Thoracic aorta (tissue), 2 donors: Measurements from ENCODE around the gene CEP131. TPM values are rescaled to one million over a fixed set of nuclear protein-coding genes. Genes with fewer than 3 reads are reported as not detected.
A peak's percentile ranks its signal among the peaks of the same experiment; 100 is the strongest.

Experiments used
- ATAC-seq: fragments of 150-250 bp; one replicate; pipeline ENCODE4 v1.8.0; 2017; ENCODE audit warnings: low read depth; ENCODE audit not compliant: insufficient number of reproducible peaks, low FRiP score
- DNase-seq: peaks from one replicate; pipeline ENCODE4 v3.0.0-alpha.2; 2020; ENCODE audit warnings: low spot score
- H3K27ac ChIP-seq, 2 donors: fragments of 200-600 bp; sonication (generic); 1 replicate in 1 of 2; 2 replicates in 1 of 2; pipeline ENCODE4 v1.5.1; 2016; ENCODE audit warnings: mild to moderate bottlenecking in 2 of 2, moderate library complexity in 2 of 2
- H3K27me3 ChIP-seq: fragments of 200-600 bp; sonication (generic); replicated peaks from 2 replicates; pipeline ENCODE4 v1.6.0; 2016; ENCODE audit warnings: mild to moderate bottlenecking; ENCODE audit not compliant: insufficient read depth
- H3K36me3 ChIP-seq: fragments of 200-600 bp; sonication (generic); one replicate; pipeline ENCODE4 v1.5.1; 2016
- H3K4me1 ChIP-seq, 2 donors: fragments of 200-600 bp; sonication (generic); 1 replicate in 1 of 2; 2 replicates in 1 of 2; pipeline versions ENCODE4 v1.5.1 to v1.6.0; 2016; ENCODE audit warnings: low read depth in 2 of 2, mild to moderate bottlenecking in 1 of 2; ENCODE audit not compliant: control insufficient read depth in 1 of 2
- H3K4me3 ChIP-seq: fragments of 200-600 bp; sonication (generic); 2 replicates; pipeline ENCODE4 v1.5.1; 2016; ENCODE audit warnings: mild to moderate bottlenecking
- H3K9me3 ChIP-seq: fragments of 200-600 bp; sonication (generic); 2 replicates; pipeline ENCODE4 v1.5.1; 2016
- total RNA-seq, 2 donors: library from RNA; depleted of rRNA; stranded (reverse); fragments of >200 nt; gene quantifications; one replicate each; pipeline versions ENCODE4 v1.1.0 to v1.2.3, GENCODE V29; 2016
- TF ChIP-seq, protein P1 (sequence below): fragments of 200-600 bp; sonication (generic); IDR thresholded peaks from one replicate; pipeline ENCODE4 v1.5.1; 2019; ENCODE audit warnings: antibody characterized with exemption

Gene CEP131
- total RNA-seq, 2 donors from 2014 or later: 5.8 to 11.4 TPM

DNA sequence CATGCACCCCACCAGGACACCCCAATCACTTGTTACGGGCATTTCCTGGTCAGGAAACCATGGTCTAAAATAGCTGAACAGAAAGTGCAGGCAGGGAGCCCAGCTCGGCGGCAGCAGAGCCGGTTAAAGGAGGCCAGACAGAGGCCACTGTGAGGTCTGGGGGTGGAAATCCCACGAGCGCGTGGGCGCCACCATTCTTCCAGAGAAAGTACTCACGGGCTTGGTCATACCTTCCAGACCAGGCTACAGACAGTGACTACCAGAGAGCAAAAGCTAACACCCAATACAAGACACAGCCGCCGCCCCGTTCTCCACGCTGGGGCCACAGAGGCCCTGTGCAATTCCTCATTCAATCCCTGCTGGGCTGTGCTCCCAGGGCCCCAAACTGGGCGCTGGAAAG, 11.9 kb downstream of the CEP131 start:
- ATAC-seq (no peak), DNase-seq (no peak)
- no peaks in the 10 kb centered on the region for H3K36me3 ChIP-seq
- peaks cover 4 to 30% of the 10 kb centered on the region in 2 donors for H3K4me1 ChIP-seq
- TF ChIP-seq, protein P1, sequence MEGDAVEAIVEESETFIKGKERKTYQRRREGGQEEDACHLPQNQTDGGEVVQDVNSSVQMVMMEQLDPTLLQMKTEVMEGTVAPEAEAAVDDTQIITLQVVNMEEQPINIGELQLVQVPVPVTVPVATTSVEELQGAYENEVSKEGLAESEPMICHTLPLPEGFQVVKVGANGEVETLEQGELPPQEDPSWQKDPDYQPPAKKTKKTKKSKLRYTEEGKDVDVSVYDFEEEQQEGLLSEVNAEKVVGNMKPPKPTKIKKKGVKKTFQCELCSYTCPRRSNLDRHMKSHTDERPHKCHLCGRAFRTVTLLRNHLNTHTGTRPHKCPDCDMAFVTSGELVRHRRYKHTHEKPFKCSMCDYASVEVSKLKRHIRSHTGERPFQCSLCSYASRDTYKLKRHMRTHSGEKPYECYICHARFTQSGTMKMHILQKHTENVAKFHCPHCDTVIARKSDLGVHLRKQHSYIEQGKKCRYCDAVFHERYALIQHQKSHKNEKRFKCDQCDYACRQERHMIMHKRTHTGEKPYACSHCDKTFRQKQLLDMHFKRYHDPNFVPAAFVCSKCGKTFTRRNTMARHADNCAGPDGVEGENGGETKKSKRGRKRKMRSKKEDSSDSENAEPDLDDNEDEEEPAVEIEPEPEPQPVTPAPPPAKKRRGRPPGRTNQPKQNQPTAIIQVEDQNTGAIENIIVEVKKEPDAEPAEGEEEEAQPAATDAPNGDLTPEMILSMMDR: no peak
- no peaks in the 10 kb centered on the region for H3K9me3 ChIP-seq
- peak overlapping the region; percentile 24 to 40 for H3K27ac ChIP-seq
- peak overlapping the region; percentile 27 for H3K4me3 ChIP-seq
- no peaks in the 10 kb centered on the region for H3K27me3 ChIP-seq

DNA sequence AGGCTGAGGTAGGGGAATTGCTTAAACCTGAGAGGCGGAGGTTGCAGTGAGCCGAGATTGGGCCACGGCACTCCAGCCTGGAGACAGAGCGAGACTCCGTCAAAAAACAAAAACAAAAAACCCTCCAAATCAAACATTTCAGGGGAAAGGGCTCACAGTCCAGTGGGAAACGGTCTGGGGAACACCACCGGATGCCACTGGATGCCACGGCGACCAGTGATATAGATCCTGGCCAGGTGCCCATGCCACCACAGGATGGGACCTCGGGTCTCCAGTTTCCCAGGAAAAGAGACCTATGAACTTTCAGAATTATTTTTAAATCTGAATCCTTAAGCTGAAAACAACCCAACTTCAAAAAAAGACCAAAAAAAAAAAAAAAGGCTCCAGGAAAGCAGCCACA, 12.3 kb downstream of the CEP131 start:
- Histone ChIP-seq H3K9me3 (no peaks in the 10 kb centered on the region), H3K4me1 (peaks cover 4 to 30% of the 10 kb centered on the region in 2 donors), H3K4me3 (peak overlapping the region; percentile 27), H3K27ac (peak overlapping the region; percentile 24 to 40), H3K27me3 (no peaks in the 10 kb centered on the region), H3K36me3 (no peaks in the 10 kb centered on the region)
- DNase-seq (no peak), ATAC-seq (no peak)
- TF ChIP-seq, protein P1: no peak

DNA sequence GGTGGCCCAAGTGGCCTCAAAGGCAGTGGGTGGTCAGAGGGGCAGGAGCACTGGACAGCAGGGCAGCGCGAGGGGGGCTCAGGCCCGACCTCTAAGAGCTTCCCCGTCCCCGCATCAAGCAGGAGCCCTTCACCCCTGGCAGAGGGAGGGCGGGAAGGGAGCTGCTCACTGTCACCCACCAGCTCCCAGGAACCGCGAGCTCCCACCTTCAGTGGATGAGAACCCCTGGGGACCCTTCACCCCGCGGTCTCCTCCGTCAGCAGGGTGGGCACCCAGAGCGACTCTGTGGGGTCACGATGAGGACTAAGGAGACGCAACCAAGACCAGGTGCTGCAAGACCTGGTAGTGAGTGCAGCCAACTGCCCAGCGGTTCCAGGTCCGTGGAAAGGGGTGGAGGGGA, 13.6 kb downstream of the CEP131 start:
- Histone ChIP-seq H3K36me3 (no peaks in the 10 kb centered on the region), H3K9me3 (no peaks in the 10 kb centered on the region), H3K27ac (no peak overlapping the region), H3K4me3 (no peak overlapping the region), H3K27me3 (no peaks in the 10 kb centered on the region), H3K4me1 (peaks cover 4 to 30% of the 10 kb centered on the region in 2 donors)
- no peak for ATAC-seq
- no peak for DNase-seq
- TF ChIP-seq, protein P1: no peak

DNA sequence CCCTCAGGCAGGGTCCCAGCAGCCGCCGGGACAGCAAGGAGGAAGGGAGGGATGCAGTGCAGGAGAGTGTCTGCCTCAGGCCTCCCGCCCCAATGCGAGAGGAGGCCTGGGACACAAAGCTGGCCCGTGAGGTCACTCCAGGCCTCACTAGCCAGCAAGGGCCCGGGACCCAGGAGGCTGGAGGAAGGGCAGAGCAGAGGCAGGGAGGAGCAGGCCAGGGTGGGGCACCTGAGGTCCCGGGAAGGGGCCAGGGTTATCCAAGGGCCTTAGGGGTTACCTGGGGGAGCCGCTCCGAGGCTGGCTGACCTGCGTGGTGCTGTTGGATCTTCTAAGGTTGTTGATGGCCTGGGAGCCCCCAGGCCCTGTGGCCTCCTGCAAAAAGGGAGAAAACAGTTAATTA, 14.1 kb downstream of the CEP131 start:
- no peaks in the 10 kb centered on the region for H3K9me3 ChIP-seq
- TF ChIP-seq, protein P1: no peak
- H3K4me1 ChIP-seq: peaks cover 4 to 30% of the 10 kb centered on the region in 2 donors
- H3K4me3 ChIP-seq: no peak overlapping the region
- H3K27me3 ChIP-seq: no peaks in the 10 kb centered on the region
- H3K36me3 ChIP-seq: no peaks in the 10 kb centered on the region
- no peak overlapping the region for H3K27ac ChIP-seq
- ATAC-seq: no peak
- no peak for DNase-seq

DNA sequence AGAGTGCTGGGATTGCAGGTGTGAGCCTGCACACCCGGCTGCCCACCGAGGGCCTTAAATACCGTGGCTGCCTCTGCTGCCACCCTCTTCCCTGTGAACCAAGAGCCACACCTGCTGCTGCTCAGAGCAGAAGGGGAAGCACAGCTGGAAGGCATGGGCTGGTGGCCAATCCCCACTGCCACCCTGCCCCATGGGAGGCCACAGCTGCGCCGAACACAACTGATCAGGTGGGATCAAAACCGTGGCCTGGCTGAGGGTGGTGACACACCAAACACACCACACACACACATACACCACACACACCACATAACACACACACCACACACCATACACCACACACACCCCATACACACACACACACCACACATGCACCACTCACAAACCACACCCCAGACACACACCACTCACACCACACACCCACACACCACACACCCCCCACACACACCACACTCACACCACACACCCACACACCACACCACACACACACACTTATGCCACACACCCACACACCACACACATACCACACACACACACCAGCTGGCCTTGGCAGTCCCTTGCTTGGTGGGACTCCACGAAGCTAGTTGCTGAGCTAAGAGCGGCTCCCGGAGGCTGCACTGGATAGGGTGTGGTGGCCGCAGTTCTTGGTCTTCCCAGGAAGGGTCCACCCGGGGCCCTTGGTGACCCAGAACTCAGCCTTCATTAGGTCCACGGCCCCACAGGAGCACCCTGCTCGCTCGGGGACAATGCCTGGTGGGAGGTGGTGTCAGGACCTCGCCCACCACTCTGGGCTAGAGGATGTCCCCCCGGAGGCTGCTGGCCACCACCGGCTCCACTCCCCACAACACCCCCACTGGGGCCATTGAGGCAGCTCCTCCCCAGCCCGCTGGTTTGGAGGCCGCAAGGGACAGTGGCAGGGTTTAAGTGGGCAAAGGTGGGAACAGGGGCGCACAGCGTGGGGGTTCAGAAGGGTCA, 14.9 kb downstream of the CEP131 start:
- peaks cover 4 to 30% of the 10 kb centered on the region in 2 donors for H3K4me1 ChIP-seq
- TF ChIP-seq, protein P1: no peak
- DNase-seq (no peak), ATAC-seq (no peak)
- H3K27ac ChIP-seq: no peak overlapping the region
- H3K4me3 ChIP-seq: no peak overlapping the region
- H3K27me3 ChIP-seq: no peaks in the 10 kb centered on the region
- no peaks in the 10 kb centered on the region for H3K9me3 ChIP-seq
- H3K36me3 ChIP-seq: peaks cover 3% of the 10 kb centered on the region
